Colonic mucosa (tissue), 4 donors: ENCODE data around the gene ACSS3. TPM values are rescaled to one million over a fixed set of nuclear protein-coding genes. Genes with fewer than 3 reads are reported as not detected.

ENCODE experiments used
- DNase-seq: peaks from one replicate; pipeline ENCODE4 v3.0.0-alpha.2; 2020
- H3K27ac ChIP-seq: fragments of 200-600 bp; one replicate; pipeline ENCODE4 v1.8.0; 2021
- H3K27me3 ChIP-seq: fragments of 200-600 bp; one replicate; pipeline ENCODE4 v1.8.0; 2021
- H3K36me3 ChIP-seq: fragments of 200-600 bp; one replicate; pipeline ENCODE4 v1.8.0; 2021
- H3K4me1 ChIP-seq: fragments of 200-600 bp; one replicate; pipeline ENCODE4 v1.8.0; 2021; ENCODE audit warnings: mild to moderate bottlenecking
- H3K4me3 ChIP-seq: fragments of 200-600 bp; one replicate; pipeline ENCODE4 v1.8.0; 2021
- H3K9ac ChIP-seq, 2 donors: one replicate each; pipeline ENCODE4 v1.7.0; 2013; ENCODE audit warnings: control low read depth in 2 of 2, low read depth in 2 of 2, low read length in 2 of 2
- H3K9me3 ChIP-seq: fragments of 200-600 bp; one replicate; pipeline ENCODE4 v1.8.0; 2021
- CTCF ChIP-seq: fragments of 200-600 bp; IDR thresholded peaks from one replicate; pipeline ENCODE4 v1.8.0; 2022; ENCODE audit warnings: antibody characterized with exemption, mild to moderate bottlenecking
- intact Hi-C: fragments of 100-400 bp; cut with DNase I; formaldehyde crosslinking; loops from one replicate; pipeline ENCODE4 v1.14.1; 2022
- total RNA-seq, 2 donors: library from RNA; stranded (reverse); fragmentation: NEBNext Ultra II Directional in 1 of 2; extraction: Animal tissue kit (Norgen Biotek cat#: 25700) in 1 of 2; gene quantifications; one replicate each; pipeline ENCODE4 v1.2.1, GENCODE V29; 2021
- donor health status: healthy.
- donor health status: DM: no; HTN: no; CAD: no.
- donor health status: DM: no; HTN: no; CAD: no.

The ACSS3 gene
- total RNA-seq, 2 donors from 2014 or later, result 0.77 to 1.6 TPM

GRCh38 chr12:81161680-81162079, 83.8 kb downstream of the ACSS3 start:
- no peaks in the 10 kb centered on the region for H3K9me3 ChIP-seq
- no peak overlapping the region for H3K4me3 ChIP-seq
- intact Hi-C loops, result no loop called here
- no peak for DNase-seq
- H3K4me1 ChIP-seq, result no peaks in the 10 kb centered on the region
- H3K27ac ChIP-seq, result no peak overlapping the region
- H3K9ac ChIP-seq, result no peak overlapping the region
- H3K36me3 ChIP-seq, result no peaks in the 10 kb centered on the region
- no peaks in the 10 kb centered on the region for H3K27me3 ChIP-seq
- no peak for TF ChIP-seq CTCF

DNA sequence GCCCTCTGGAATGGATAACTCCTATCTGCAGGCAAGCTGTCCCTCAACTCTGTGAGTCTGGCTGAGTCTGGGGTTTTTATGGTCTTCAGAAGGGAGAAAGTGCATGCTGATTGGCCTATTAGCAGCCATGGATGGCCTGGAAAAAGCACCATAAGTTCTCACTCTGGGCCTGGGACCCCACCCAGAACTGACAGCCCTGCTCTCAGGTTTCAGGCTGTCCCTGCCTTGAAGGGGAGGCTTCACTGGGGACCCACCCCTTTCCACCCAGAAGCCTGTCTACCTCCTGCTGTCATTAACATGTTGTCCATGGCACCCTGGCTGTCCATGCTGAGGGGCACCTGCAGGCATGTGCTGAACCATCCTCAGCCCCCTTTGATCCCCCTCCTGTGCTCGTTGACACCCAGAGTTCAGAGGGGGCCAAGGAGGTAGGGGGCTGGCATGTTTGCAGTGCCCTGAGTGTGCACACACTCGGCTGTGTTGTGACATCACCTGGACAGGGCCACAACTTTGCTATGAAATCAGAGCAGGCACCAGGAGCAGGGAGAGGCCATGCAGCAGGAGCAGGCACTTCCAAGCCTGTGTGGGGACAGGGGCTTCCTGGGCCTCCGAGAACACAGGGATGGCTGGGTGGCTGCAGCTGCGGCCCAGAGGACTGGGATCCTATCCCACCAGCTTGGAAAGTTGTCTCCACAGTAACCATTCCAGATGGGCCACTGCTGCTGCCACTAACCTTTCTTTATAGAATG, 84.7 kb downstream of the ACSS3 start:
- Histone ChIP-seq H3K4me3 (no peak overlapping the region), H3K27me3 (no peaks in the 10 kb centered on the region), H3K9ac (no peak overlapping the region), H3K4me1 (no peaks in the 10 kb centered on the region), H3K36me3 (no peaks in the 10 kb centered on the region), H3K27ac (no peak overlapping the region), H3K9me3 (no peaks in the 10 kb centered on the region)
- no peak for DNase-seq
- no peak for TF ChIP-seq CTCF
- intact Hi-C loops, result no loop called here

- TF ChIP-seq CTCF, result no peak
- intact Hi-C loops, result no loop called here
- Histone ChIP-seq H3K9me3 (no peaks in the 10 kb centered on the region), H3K4me3 (no peak overlapping the region), H3K4me1 (no peaks in the 10 kb centered on the region), H3K9ac (no peak overlapping the region), H3K27me3 (no peaks in the 10 kb centered on the region), H3K27ac (no peak overlapping the region), H3K36me3 (no peaks in the 10 kb centered on the region)
- no peak for DNase-seq
These were observed 86.9 kb downstream of the ACSS3 start for GRCh38 chr12:81164827-81165226.

GRCh38 chr12:81166790-81167189, 88.9 kb downstream of the ACSS3 start:
- Histone ChIP-seq H3K27ac (no peak overlapping the region), H3K9me3 (no peaks in the 10 kb centered on the region), H3K27me3 (no peaks in the 10 kb centered on the region), H3K9ac (no peak overlapping the region), H3K36me3 (no peaks in the 10 kb centered on the region), H3K4me1 (no peaks in the 10 kb centered on the region), H3K4me3 (no peak overlapping the region)
- intact Hi-C loops, result no loop called here
- no peak for TF ChIP-seq CTCF
- DNase-seq, result no peak

- no peak for DNase-seq
- no peaks in the 10 kb centered on the region for H3K9me3 ChIP-seq
- H3K27ac ChIP-seq, result no peak overlapping the region
- intact Hi-C loops, result no loop called here
- H3K27me3 ChIP-seq, result no peaks in the 10 kb centered on the region
- no peak overlapping the region for H3K4me3 ChIP-seq
- no peaks in the 10 kb centered on the region for H3K36me3 ChIP-seq
- H3K4me1 ChIP-seq, result no peaks in the 10 kb centered on the region
- no peak overlapping the region for H3K9ac ChIP-seq
- no peak for TF ChIP-seq CTCF
These were observed 89.8 kb downstream of the ACSS3 start for GRCh38 chr12:81167694-81168093.
